Right hindlimb (tissue), 1 donor: Measurements from ENCODE around the gene GMDS.
"Not testable (repeated sequence)": the region's sequence is repeated elsewhere in the genome, so short reads cannot be mapped to it uniquely, and the experiment has no call there.

ENCODE experiments used
- DNase-seq: peaks from one replicate; pipeline ENCODE4 v3.0.0-alpha.2; 2018

The GMDS gene

GRCh38 chr6:1761477-1761877 is 483.9 kb downstream of the GMDS start:
- DNase-seq, result no peak

GRCh38 chr6:1760876-1761275 is 484.5 kb downstream of the GMDS start:
- no peak for DNase-seq

DNA sequence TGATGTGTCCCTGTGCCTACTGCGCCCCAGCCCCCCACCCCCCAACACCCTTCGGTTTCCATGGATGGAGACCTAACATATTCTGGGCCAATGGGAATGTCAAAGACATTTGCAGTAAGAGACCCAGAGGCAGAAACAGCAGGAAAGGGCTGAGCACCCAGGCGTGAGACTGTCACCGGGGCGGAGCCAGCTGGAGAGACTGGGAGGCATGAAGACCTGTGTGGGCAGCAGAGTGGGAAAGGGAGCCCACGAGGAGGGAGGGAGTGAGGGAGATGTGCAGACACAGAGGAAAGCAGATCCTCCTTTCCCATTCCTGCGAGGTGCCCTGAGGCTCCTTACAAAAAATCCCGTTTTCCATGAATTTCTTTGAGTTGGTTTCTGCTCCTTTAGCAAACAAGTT is 485.5 kb downstream of the GMDS start:
- DNase-seq, result no peak

DNA sequence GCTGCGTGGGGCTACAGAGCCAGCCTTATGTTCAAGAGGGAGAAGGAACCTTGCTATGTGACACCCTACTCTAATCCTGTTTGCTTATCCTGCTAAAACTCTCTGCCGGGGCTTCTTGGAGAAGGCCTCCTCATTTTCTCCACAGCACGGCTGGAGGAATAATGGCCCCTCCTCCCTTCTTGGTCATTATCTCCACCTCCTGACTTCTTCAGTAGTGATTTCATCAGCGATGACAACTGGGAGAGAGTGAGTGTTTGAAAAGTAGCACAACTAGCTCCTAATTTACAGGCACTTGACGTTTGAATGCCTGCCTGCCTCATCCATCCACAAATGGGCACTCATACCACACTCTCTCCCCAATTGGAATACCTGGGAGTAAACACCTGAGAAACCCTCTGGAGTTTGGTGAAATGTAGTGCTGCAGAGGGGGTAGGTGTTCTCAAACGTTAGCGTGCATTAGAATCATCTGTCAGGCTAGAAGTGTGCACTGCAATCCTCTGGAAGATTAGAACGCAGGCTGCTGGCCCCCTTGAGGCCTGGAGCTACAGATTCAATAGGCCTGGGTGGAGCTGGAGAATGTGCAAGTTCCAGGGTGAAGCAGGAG is 487.2 kb downstream of the GMDS start:
- no peak for DNase-seq

DNA sequence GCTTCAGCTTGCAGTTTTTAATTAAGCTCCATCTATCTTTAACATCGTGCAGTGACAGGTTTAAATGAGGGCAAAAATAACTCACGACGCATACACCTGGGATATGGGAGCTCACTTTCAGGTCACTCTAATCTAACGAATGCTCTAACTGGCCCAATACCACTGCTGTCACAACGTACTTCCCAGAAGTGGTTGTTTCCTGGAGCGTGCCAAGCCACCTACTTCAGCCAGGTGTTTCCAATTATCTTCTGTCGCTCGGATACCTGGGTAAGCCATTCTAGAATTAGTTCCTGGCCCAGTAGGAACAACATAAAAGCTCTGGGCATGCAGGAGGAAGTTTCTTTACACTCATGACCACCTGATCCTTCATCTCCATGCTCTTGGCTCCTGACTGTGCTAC is 488.3 kb downstream of the GMDS start:
- DNase-seq, result no peak

- DNase-seq, result no peak
Observed at GRCh38 chr6:1756472-1757129, 488.8 kb downstream of the GMDS start.

DNA sequence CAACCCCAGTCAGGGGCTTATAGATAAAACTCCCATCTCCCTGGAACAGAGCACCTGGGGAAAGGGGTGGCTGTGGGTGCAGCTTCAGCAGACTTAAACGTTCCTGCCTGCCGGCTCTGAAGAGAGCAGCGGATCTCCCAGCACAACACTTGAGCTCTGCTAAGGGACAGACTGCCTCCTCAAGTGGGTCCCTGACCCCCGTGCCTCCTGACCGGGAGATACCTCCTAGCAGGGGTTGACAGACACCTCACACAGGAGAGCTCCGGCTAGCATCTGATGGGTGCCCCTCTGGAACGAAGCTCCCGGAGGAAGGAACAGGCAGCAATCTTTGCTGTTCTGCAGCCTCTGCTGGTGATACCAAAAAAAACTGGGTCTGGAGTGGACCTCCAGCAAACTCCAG is 494.3 kb downstream of the GMDS start:
- DNase-seq, result not testable (repeated sequence)

- DNase-seq, result no peak
Observed at GRCh38 chr6:1749041-1749440, 496.4 kb downstream of the GMDS start.

DNA sequence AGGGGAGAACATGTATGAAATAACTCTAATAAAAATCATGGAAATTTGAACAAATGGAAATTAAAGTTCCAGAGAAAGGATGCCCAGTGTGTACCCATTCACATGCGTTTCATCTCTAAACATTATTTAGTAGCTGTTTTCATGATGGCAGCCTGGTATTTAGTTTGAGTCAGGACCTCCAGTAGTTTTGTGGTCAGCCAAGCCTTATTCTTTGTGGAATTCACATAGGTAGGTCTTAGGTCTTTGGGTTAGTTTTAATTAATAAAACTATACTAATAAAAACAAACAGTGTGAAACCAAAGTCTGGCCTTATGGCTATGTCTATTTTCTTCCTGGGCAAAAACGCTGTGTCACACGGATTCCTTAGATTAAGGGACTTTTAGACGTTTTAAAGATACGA is 497.9 kb downstream of the GMDS start:
- no peak for DNase-seq

- DNase-seq, result no peak
Observed at GRCh38 chr6:1747003-1747402, 498.4 kb downstream of the GMDS start.

GRCh38 chr6:1745814-1746213 is 499.6 kb downstream of the GMDS start:
- no peak for DNase-seq

DNA sequence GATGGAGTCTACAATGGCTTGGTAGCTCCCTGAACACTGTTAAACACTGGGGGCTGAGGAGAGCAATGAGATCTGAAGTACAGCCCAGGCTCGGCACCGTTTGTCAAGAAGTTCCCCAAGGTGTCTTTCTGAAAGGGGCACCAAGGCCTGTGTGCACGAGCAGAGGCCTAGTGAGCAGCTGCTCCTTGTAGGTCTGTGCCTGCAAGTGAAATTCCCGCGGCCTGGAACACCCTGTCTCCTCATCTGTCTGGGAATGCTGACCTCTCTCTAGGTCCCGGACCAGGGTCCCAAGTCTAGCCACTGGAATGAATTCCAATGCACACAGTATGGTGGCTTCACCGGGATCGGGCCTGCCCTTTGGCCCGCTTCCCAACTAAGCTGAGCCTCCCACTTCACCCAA is 500.9 kb downstream of the GMDS start:
- no peak for DNase-seq

DNA sequence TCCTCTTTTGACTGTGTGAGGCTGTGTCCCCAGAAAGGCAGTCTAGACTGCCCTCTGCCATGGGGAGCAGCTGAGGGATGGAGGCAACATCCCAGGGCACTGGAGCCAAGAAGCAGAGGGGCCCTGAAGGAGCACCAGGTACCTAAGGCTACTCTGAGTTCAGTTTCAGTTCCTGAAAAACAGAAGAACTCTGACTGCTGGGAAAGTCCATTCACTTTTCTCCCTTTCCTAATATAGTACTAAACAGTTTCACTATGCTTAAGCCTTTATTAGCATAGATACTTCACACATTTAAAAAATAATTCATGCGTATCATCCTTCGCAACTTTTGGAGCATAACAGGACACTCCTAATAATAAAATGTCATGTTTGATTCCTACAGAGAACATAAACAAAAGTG is 505.7 kb downstream of the GMDS start:
- DNase-seq, result no peak

GRCh38 chr6:1739220-1739619 is 506.2 kb downstream of the GMDS start:
- no peak for DNase-seq

DNA sequence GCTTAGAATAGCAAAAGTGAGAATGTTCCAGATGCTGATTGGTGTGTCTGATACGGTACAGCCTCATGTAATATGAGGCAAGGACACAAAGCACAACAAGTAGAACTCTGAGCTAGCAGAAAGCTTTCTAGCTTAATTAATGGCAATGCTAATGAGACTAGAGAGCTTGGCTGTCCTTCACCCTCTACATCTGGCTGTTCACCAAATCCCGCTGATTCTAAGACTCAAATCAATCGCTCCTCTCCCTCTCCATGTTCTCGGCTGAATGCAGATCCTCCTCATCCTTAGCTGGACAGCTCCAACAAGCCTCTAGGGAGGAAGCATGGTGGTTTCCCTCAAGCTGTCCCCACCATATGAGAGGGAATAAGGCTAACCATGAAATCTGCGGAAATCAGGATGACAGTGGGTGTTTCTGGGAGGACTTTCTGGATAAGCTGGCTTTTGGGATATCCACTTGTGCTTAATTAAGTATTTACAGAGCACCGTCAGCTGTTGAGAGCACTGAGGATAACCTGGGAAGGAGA is 506.8 kb downstream of the GMDS start:
- no peak for DNase-seq

DNA sequence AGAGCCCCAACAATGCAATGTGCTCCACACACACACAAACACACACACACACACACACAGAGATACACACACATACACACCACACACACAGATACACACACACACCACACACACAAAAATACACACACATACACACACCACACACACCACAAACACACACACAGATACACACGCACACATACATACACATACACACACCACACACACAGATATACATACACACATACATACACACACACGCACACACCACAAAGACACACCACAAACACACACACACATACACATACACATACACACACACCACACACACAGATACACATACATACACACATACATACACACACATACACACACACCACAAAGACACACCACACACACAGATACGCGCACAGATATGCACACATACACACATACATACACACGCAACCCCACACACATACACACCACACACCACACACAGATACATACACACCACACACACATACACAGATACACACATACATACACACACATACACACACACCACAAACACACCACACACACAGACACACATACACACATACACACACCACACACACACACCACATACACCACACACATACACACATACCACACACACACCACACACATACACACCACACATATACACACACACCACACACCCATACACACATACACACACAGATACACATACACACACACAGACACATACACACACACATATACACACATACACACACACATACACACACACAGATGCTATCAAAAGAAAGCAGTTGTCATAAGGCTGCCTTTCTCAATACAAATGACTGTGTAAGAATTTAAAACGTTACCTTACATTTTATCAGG is 507.7 kb downstream of the GMDS start:
- no peak for DNase-seq

- DNase-seq, result no peak
Observed at GRCh38 chr6:1736346-1737105, 508.9 kb downstream of the GMDS start.

DNA sequence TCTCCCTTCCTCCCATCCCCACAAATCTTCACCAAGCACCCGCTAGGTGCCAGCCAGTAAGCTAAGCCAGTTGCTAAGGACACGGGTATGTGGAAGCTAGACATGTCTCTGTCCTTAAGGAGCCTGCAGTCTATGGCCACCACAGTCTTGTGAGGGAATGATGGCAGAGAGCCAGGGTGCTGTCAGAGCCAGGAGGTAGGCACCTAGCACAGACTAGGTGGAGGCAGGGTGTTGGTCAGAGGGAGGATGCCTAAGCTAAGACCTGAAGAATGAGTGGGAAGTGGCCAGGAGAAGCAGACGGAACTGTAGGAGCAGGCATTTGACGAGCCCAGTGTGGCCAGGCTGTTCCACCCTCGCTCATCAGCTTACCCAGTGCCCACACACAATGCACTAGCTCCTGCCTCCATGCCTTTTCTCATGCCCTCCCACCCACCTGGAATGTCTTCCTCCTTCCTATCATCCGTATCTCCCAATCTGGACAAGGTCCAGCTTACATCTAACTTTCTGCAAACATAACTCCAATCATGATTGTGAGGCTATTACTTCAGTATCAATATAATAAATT is 510.1 kb downstream of the GMDS start:
- no peak for DNase-seq

GRCh38 chr6:1730882-1731281 is 514.5 kb downstream of the GMDS start:
- no peak for DNase-seq

DNA sequence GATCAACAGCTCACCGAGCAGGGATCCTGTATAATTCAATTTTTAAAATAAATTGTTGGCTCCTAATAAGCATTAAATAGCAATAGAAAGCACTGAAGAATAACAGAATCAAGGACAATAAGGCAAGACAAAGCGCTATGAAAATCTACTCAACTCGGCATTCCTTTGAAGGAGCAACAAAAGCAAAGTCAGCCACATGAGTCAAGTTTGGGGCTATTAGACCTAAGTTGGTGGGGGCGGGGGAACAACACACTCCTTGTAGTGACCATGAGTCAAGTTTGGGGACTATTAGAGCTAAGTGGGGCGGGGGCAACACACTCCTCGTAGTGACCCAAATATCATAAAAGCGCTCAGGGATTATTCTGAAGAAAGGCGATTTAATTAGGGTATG is 515.7 kb downstream of the GMDS start:
- DNase-seq, result no peak

GRCh38 chr6:1729133-1729749 is 516.2 kb downstream of the GMDS start:
- DNase-seq, result no peak

GRCh38 chr6:1726341-1726768 is 519.0 kb downstream of the GMDS start:
- no peak for DNase-seq
